Lung microvascular endothelial cell (primary cell): Measurements from ENCODE around the gene GPS1. TPM values are rescaled to one million over a fixed set of nuclear protein-coding genes. Genes with fewer than 3 reads are reported as not detected.
A peak's percentile ranks its signal among the peaks of the same experiment; 100 is the strongest.

Experiments used
- DNase-seq, 2 donors: peaks; one replicate each; pipeline versions ENCODE4 v3.0.0 to v3.0.0-alpha.2; 2010; ENCODE audit warnings: low read depth in 2 of 2
- total RNA-seq: library from RNA; depleted of rRNA; stranded (reverse); fragments of >200 nt; gene quantifications from 2 replicates; pipeline ENCODE4 v1.2.1, GENCODE V29; 2014

Gene GPS1
- 61.9 and 64.1 TPM in 2 replicates for total RNA-seq

- peak; percentile 57 to 58 for DNase-seq
Measured at GRCh38 chr17:82051776-82052637, at the start of gene GPS1, which contains the start of gene RFNG. Gene GPS1 (plus strand): TSS chr17:82051898. CDS start chr17:82051932, 34 bp downstream. Gene RFNG (minus strand): TSS chr17:82051811. CDS start chr17:82051766, 45 bp downstream.

DNA sequence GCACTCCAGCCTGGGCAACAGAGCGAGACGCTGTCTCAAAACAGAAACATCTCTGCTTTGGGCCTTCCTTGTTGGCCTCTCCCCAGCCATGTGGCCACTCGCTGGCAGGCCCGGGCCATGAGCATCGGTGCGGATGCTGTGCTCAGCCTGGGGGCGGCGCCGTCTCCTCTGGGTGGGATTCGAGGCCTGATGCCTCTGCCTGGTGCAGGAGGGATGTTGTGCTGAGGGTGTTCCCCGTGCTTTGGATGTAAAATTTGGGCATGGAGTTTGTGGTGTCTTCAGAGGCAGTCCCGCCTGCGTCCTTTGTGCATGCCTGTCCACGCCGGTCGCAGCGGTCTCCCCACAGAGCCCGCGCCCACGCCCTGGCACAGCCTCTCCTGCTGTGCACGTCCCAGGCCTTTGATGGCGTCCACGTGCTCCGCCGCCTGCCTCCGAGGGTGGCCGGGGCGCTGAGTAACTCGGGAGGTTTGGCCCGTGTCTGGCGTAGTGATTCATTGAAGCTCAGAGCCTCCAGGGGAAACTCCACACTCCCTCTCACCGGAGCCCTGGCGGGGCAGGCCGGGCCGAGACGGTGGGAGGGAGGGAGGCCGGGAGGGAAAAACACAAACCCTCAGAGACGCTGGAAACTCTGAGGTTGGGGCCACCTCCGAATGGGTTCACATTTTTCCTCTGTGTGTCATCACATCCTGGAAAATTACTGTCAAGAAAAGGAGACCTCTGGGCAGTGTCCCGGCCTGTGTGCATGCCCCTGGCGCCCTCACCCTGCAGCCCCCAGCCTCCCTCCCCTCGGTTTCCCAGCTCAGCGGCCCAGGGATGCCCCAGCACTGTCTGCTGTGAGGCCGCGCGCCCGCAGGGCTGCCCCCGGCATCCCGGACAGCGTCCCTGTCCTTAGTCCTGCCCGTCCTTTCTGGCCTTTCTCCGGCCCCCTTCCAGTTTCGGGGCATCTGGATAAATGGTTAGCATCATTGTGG lies 48.0 kb upstream of the GPS1 start:
- peak; percentile 58 to 90 for DNase-seq

DNA sequence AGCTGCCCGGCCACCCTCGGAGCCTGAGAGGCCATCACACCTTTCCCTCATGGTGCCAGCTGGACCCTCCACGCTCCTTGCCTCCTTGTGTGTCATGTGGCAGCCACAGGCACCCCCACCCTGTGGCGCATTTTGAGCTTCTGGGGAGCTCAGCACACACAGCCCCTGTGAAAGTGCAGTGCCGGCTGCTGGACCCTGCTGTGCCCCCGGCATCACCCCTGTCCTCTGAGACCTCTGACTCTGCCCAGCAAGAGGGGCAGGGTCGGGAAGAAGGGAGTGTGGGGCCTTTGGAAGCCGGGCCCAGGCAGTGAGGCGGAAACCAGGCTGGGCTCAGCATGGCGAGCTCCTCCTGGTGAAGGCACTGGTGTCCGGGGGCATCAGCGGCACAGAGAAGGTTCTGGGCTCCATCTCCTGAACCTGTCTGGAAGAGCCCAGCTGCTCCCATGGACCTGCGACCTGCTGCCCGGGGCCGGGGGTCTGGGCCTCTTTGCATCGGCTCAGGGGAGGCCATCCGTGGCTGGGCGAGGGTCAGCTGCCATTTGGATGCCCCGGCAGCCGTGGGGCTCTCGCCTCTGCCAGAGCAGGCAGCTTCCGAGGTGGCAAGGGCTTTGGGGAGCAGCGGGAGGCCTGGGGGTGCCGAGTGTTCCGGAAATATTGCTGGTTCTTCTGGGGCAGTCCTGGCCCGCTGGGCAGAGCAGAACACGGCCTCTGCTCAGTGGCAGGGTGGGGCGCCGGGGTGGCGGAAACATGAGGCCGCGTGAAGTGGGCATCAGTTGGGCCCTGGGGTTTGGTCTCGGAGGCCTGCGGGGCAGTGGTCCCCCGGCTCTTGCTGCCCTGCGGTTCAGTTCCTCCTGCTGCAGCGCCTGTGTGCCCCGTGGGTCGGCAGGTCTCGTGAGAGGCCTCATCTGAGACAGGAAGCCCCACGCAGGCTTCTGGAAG lies 46.9 kb upstream of the GPS1 start:
- no peak for DNase-seq

DNA sequence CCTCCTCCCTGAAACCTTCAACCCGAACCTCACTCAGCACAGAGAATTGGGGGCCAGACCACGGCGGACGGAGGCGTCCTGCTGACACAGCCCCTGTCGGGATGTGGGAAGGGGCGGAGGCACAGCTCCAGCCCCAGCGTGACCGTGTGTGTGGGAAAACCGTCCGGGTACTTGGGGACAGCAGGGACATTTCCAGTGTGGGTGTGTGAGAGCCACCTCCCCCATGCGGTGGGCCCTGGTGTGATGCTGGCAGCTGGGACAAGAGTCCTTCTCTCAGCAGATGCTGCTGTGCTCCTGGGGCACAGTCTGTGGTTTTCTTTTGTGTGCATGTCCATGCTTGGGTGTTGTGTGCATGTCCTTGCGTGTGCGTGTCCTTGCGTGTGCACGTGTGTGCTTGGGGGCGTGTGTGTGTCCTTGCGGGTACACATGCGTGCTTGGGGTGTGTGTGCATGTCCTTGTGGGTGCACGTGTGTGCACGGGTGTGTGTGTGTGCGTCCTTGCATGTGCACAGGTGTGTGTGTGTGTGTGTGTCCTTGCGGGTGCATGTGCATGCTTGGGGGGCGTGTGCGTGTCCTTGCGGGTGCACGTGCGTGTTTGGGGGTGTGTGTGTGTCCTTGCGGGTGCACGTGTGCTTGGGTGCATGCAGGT lies 45.9 kb upstream of the GPS1 start:
- no peak for DNase-seq

DNA sequence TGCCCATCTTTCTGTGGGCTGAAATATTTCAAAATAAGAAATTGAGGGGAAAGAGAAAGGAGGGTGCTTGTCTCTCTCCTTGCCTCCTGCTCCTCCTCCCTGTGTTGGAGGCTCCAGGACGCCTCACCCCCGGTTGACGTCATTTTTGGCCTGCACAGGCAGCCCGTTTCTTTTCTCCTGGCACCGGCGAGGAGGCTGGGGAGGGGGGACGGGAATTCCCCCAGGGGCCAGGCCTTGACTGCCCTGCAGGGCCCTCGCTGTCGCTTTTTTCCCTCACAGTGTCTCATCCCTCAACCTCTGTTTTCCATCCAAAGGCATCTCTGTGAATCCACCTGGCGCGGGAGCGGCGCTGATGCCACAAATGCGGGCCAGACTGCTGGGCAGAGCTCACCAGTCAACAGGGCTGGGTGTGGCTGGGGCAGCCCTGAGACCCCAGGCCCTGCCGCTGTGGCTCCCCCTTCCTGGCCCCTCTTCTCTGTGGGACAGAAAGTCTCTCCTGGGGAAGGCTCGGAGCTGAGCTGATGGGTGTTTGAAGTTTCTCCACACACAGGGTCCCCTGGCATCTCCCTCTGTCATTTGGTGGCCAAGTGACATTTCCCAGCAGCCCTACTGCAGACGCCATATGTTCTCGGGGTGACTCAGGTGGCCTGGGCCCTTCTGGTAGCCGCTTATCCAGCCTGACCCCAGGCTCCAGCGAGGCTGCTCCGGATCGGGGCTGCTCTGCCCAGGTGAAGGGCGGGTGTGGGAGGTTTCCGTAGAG lies 45.0 kb upstream of the GPS1 start:
- no peak for DNase-seq

GRCh38 chr17:82007228-82007494 lies 44.5 kb upstream of the GPS1 start:
- DNase-seq, result no peak

- no peak for DNase-seq
Measured at GRCh38 chr17:82007495-82008257, 44.0 kb upstream of the GPS1 start.

- no peak for DNase-seq
Measured at GRCh38 chr17:82008258-82008940, 43.3 kb upstream of the GPS1 start.

GRCh38 chr17:82008941-82009405 lies 42.7 kb upstream of the GPS1 start:
- DNase-seq, result no peak

DNA sequence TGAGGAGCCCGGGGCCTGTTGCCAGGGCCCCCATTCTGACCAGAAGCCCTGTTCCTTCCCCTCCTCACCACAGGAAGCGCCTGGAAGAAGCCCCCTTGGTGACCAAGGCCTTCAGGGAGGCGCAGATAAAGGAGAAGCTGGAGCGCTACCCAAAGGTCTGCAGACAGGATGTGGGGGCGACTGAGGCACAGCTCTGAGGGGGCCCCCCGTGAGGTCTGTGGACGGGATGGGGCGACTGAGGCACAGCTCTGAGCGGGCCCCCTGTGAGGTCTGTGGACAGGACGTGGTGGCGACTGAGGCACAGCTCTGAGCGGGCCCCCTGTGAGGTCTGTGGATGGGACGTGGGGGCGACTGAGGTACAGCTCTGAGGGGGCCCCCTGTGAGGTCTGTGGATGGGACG lies 42.3 kb upstream of the GPS1 start:
- DNase-seq, result no peak

GRCh38 chr17:82010575-82011525 lies 40.8 kb upstream of the GPS1 start:
- no peak for DNase-seq

GRCh38 chr17:82011617-82012187 lies 40.0 kb upstream of the GPS1 start:
- no peak for DNase-seq

DNA sequence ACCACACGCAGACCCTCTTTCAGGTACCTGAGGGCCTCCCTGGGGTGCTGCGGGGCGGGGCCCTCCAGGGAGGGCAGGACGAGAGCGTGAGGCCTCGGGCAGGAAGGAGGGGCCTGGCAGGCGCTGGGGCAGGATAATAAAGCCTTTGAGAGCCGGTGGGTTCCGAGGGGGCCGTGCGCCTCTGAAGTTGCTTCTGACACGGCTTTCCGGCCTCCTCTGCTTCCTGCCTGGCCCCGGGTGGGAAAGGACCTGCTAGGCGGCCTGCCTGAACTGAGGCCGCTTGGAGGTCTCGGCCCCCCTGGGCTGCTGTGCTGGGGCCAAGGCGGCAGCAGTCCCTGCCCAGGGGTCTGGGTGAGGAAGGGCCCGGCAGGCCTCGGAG lies 39.4 kb upstream of the GPS1 start:
- DNase-seq, result no peak

- DNase-seq, result no peak
Measured at GRCh38 chr17:82012640-82013295, 38.9 kb upstream of the GPS1 start.

DNA sequence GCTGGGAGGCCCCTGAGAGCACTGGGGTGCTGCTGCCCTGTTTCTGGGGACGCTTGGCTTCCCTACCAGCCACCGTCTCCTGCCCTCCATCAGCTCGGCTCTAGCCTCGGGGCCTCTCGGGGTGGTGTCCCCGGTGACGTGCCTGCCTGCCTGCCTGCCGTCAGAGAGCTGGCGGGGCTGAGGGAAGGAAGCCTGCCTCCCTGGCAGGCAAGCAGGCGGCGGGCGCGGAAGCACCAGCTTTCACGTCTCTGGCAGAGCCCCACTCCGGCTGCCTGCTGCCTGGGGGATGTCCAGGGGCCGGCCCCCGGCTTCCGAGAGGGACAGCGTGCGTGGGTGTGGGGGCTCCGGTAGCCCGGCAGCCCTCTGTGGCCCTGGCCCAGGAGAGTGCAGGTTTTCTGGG lies 38.4 kb upstream of the GPS1 start:
- DNase-seq, result peak in 1 of 2 donors; percentile 48

- DNase-seq, result no peak
Measured at GRCh38 chr17:82013772-82014321, 37.9 kb upstream of the GPS1 start.
